Lower lobe of right lung (tissue), 2 donors: Measurements from ENCODE around the gene LYSMD1. TPM values are rescaled to one million over a fixed set of nuclear protein-coding genes. Genes with fewer than 3 reads are reported as not detected.

Experiments
- ATAC-seq, 2 donors: fragments of 200-7000 bp; cut with Tn5 transposase; one replicate each; pipeline ENCODE4 v1.9.1; 2020 to 2022; ENCODE audit warnings: mild to moderate bottlenecking in 2 of 2, moderate library complexity in 2 of 2
- DNase-seq: peaks from one replicate; pipeline ENCODE4 v3.0.0-alpha.2; 2020
- H3K27ac ChIP-seq: fragments of 200-600 bp; one replicate; pipeline ENCODE4 v1.8.0; 2022
- H3K27me3 ChIP-seq: fragments of 200-600 bp; one replicate; pipeline ENCODE4 v1.8.0; 2022; ENCODE audit warnings: low read depth
- H3K36me3 ChIP-seq: fragments of 200-600 bp; one replicate; pipeline ENCODE4 v1.8.0; 2022; ENCODE audit warnings: mild to moderate bottlenecking
- H3K4me1 ChIP-seq: fragments of 200-600 bp; one replicate; pipeline ENCODE4 v1.8.0; 2022
- H3K4me3 ChIP-seq: fragments of 200-600 bp; one replicate; pipeline ENCODE4 v1.8.0; 2022; ENCODE audit warnings: mild to moderate bottlenecking
- H3K9me3 ChIP-seq: fragments of 200-600 bp; one replicate; pipeline ENCODE4 v1.8.0; 2022
- CTCF ChIP-seq: fragments of 200-600 bp; IDR thresholded peaks from one replicate; pipeline ENCODE4 v1.8.0; 2022; ENCODE audit warnings: antibody characterized with exemption, mild to moderate bottlenecking
- intact Hi-C: fragments of 100-400 bp; cut with DNase I; formaldehyde crosslinking; loops from one replicate; pipeline ENCODE4 v1.11.0; 2022
- total RNA-seq: library from RNA; stranded (reverse); fragmentation: NEBNext Ultra II Directional; extraction: Animal tissue kit (Norgen Biotek cat#: 25700); gene quantifications from one replicate; pipeline ENCODE4 v1.2.1, GENCODE V29; 2021
- donor health status: DM: no; HTN: yes; CAD: no; lungs with severe emphysema.

LYSMD1 gene
- total RNA-seq, 1 donor from 2014 or later: 6.5 TPM

GRCh38 chr1:151167116-151167515 lies 1.4 kb upstream of the LYSMD1 start:
- Histone ChIP-seq H3K27me3 (no peaks in the 10 kb centered on the region), H3K4me3 (peak overlapping the region; percentile 86), H3K4me1 (peaks cover 26% of the 10 kb centered on the region), H3K36me3 (peaks cover 44% of the 10 kb centered on the region), H3K27ac (no peak overlapping the region), H3K9me3 (no peaks in the 10 kb centered on the region)
- DNase-seq (no peak), ATAC-seq (no peak)
- TF ChIP-seq CTCF: no peak
- intact Hi-C loops: no loop called here

- Histone ChIP-seq H3K4me3 (peak overlapping the region; percentile 86), H3K9me3 (no peaks in the 10 kb centered on the region), H3K4me1 (peaks cover 26% of the 10 kb centered on the region), H3K27me3 (no peaks in the 10 kb centered on the region), H3K36me3 (peaks cover 50% of the 10 kb centered on the region), H3K27ac (peak overlapping the region; percentile 85)
- DNase-seq (no peak), ATAC-seq (peak in 1 of 2 donors; percentile 2)
- no peak for TF ChIP-seq CTCF
- intact Hi-C loops: no loop called here
These were observed 829 bp upstream of the LYSMD1 start for GRCh38 chr1:151166505-151166956.

- TF ChIP-seq CTCF: no peak
- intact Hi-C loops: no loop called here
- Histone ChIP-seq H3K9me3 (no peaks in the 10 kb centered on the region), H3K27me3 (no peaks in the 10 kb centered on the region), H3K4me3 (peak overlapping the region; percentile 86), H3K4me1 (peaks cover 26% of the 10 kb centered on the region), H3K27ac (peak overlapping the region; percentile 85), H3K36me3 (peaks cover 56% of the 10 kb centered on the region)
- ATAC-seq (peak; percentile 55 to 62), DNase-seq (no peak)
These were observed 393 bp downstream of the LYSMD1 start for GRCh38 chr1:151165281-151165737.

GRCh38 chr1:151164732-151165280 lies 896 bp downstream of the LYSMD1 start:
- H3K9me3 ChIP-seq: no peaks in the 10 kb centered on the region
- ATAC-seq: peak in 1 of 2 donors; percentile 2
- H3K27me3 ChIP-seq: no peaks in the 10 kb centered on the region
- intact Hi-C loops: no loop called here
- H3K4me3 ChIP-seq: peak overlapping the region; percentile 86
- peaks cover 31% of the 10 kb centered on the region for H3K4me1 ChIP-seq
- TF ChIP-seq CTCF: no peak
- peak overlapping the region; percentile 85 for H3K27ac ChIP-seq
- peaks cover 56% of the 10 kb centered on the region for H3K36me3 ChIP-seq
- DNase-seq: peak; percentile 59

- H3K27me3 ChIP-seq: no peaks in the 10 kb centered on the region
- DNase-seq (no peak), ATAC-seq (no peak)
- intact Hi-C loops: loop anchor here (5.0 kb wide), 1 partner anchor 62 kb away; no protein-coding TSS in a partner anchor
- peaks cover 59% of the 10 kb centered on the region for H3K36me3 ChIP-seq
- peaks cover 26% of the 10 kb centered on the region for H3K4me1 ChIP-seq
- no peaks in the 10 kb centered on the region for H3K9me3 ChIP-seq
- H3K27ac ChIP-seq: no peak overlapping the region
- TF ChIP-seq CTCF: no peak
- no peak overlapping the region for H3K4me3 ChIP-seq
These were observed 6.3 kb downstream of the LYSMD1 start for GRCh38 chr1:151159373-151159772.
